Fibroblast of mammary gland (primary cell): ENCODE data around the gene ZNF423.

Experiments used
- DNase-seq: peaks from one replicate; pipeline ENCODE4 v3.0.0-alpha.2; 2010; ENCODE audit warnings: low read depth
- H3K4me3 ChIP-seq: 2 replicates; pipeline ENCODE4 v1.5.1; 2011; ENCODE audit warnings: low read depth, mild to moderate bottlenecking, low read length, moderate library complexity; ENCODE audit not compliant: control insufficient read depth
- CTCF ChIP-seq: conservative IDR thresholded peaks from 2 replicates; pipeline ENCODE4 v1.5.1; 2011; ENCODE audit warnings: low read depth, low read length, inconsistent platforms; ENCODE audit not compliant: control insufficient read depth, insufficient read depth

The ZNF423 gene

GRCh38 chr16:49860593-49860992 lies 4.7 kb upstream of the ZNF423 start:
- H3K4me3 ChIP-seq = no peak overlapping the region
- TF ChIP-seq CTCF = no peak
- no peak for DNase-seq

GRCh38 chr16:49859125-49859811 lies 3.4 kb upstream of the ZNF423 start:
- no peak for TF ChIP-seq CTCF
- DNase-seq = no peak
- H3K4me3 ChIP-seq = peak overlapping the region; percentile 23

GRCh38 chr16:49858200-49859124 lies 2.5 kb upstream of the ZNF423 start:
- H3K4me3 ChIP-seq = peak overlapping the region; percentile 23
- DNase-seq = peak; percentile 51
- TF ChIP-seq CTCF = no peak

GRCh38 chr16:49857423-49858181 lies 1.7 kb upstream of the ZNF423 start:
- peak overlapping the region; percentile 27 for H3K4me3 ChIP-seq
- peak; percentile 63 for TF ChIP-seq CTCF
- DNase-seq = peak; percentile 49

GRCh38 chr16:49856672-49857330 lies 889 bp upstream of the ZNF423 start:
- peak overlapping the region; percentile 39 for H3K4me3 ChIP-seq
- peak; percentile 70 for DNase-seq
- no peak for TF ChIP-seq CTCF

GRCh38 chr16:49855280-49855821 lies 561 bp downstream of the ZNF423 start:
- peak overlapping the region; percentile 27 for H3K4me3 ChIP-seq
- no peak for TF ChIP-seq CTCF
- DNase-seq = peak; percentile 63
